Dermis blood vessel endothelial cell (primary cell): ENCODE measurements around the gene IL17B. TPM values are rescaled to one million over a fixed set of nuclear protein-coding genes. Genes with fewer than 3 reads are reported as not detected.

ENCODE experiments used
- DNase-seq: peaks from one replicate; pipeline ENCODE4 v3.0.0; 2010
- total RNA-seq: library from RNA; depleted of rRNA; stranded (reverse); fragments of >200 nt; gene quantifications from 2 replicates; pipeline ENCODE4 v1.2.3, GENCODE V29; 2014

Gene IL17B
- total RNA-seq, 1 donor from 2014 or later = not detected

GRCh38 chr5:149414405-149415065 is 35.4 kb upstream of the IL17B start:
- no peak for DNase-seq

DNA sequence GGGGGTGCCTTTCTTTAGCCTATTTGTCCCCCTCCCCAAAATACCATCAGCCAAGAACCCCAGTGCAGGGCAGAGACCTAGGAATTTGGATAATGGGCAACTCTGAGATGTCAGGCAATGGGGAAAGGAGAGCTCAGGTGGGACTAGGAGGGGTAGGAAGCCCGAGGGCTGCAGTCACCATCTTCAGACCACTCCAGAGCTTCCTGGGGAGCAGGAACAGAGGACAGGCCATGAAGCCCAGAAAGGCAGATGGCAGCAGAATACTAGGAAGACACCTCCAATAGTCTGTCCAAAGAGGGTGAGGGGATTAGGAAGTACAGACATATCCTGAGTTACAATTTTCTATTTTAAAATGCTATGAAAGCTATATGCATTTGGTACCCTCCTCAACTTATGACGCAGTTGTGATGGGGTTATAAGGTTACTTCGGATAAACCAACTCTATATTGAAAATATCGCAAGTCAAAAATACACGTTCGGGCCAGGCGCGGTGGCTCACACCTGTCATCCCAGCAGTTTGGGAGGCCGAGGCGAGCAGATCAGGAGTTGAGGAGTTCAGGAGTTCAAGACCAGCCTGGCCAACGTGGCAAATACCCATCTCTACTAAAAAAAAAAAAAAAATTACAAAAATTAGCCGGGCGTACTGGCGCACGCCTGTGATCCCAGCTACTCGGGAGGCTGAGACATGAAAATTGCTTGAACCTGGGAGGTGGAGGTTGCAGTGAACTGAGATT is 34.6 kb upstream of the IL17B start:
- no peak for DNase-seq

GRCh38 chr5:149412783-149413476 is 33.8 kb upstream of the IL17B start:
- DNase-seq = no peak

- no peak for DNase-seq
Measured at GRCh38 chr5:149411738-149412519, 32.8 kb upstream of the IL17B start.

DNA sequence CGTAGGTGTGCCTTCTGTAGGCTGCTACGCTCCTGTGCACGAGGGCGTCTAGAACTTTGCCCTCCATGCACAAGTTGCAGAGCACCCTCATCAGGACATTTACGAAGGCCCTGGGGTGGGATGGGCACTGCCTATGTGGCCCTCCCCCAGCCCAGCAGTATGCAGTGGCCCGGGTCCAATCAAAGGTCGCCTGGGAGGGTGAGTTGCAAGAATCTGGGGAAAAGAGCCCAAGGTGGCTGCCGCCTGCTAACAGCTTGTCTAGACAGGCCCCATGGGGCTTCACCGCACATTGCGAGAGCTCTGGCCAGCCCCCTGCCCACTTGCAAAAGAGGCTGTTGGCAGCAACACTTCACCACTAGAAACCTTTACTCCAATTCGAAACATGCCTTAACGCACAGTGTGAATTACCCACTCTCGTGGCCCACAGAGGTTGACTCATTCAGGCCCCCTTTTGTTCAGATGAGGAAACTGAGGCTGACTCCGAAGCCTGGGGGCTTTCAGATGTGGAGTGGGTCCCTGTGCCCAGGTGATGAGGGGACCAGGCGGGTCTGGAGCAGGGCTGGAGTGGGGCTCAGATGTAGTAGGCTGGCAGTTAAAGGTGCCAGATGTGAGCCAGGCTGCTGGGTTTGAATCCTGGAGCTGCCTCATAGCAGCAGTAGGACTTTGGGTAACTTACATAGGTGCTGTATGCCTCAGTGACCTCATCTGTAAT is 31.8 kb upstream of the IL17B start:
- no peak for DNase-seq

DNA sequence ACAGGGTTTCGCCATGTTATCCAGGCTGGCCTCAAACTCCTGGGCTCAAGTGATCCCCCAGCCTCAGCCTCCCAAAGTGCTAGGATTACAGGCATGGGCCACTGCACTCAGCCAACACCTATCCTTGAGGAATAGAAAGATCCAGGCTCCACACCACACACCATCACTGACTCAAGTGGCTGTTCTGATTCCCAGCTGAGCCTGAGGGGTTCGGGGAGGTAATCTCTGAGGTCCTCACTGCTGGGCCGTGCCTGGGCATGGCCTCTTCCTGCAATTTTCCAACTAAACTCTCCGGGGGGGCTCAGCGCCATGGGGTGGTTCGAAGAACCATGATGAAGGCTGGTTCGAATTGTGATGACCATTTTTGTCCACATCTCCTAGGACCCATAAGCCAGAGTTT is 31.0 kb upstream of the IL17B start:
- DNase-seq = no peak

DNA sequence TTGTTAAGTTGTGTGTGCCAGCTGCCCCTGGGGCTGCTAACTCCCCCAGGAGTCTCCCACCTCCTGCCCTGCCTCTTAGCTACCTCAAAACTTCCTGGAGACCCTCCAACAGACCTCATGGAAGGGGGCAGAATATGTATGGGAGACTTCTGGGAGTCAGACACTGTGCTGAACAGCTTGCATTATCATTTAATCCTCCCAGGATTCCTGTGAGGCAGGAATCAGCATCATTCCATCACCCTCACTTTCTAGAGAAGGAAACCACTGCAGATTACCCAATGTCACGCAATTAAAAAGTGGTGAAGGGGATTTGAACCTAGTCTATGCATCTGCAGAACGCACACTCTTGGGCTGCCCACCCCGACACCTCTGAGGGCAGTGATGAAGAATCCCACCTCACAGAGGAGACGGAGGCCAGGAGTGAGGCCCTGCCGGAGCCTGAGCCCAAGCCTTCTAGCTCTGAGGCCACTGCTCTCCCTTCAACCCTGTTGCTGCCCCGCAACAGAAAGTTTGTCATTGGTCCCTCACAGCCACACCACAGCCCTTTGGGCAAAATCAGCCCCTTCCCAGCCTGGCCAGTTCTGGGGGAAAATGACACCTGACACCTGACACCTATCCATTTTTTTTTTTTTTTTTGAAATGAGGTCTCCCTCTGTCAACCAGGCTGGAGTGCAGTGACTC is 30.3 kb upstream of the IL17B start:
- DNase-seq = no peak

DNA sequence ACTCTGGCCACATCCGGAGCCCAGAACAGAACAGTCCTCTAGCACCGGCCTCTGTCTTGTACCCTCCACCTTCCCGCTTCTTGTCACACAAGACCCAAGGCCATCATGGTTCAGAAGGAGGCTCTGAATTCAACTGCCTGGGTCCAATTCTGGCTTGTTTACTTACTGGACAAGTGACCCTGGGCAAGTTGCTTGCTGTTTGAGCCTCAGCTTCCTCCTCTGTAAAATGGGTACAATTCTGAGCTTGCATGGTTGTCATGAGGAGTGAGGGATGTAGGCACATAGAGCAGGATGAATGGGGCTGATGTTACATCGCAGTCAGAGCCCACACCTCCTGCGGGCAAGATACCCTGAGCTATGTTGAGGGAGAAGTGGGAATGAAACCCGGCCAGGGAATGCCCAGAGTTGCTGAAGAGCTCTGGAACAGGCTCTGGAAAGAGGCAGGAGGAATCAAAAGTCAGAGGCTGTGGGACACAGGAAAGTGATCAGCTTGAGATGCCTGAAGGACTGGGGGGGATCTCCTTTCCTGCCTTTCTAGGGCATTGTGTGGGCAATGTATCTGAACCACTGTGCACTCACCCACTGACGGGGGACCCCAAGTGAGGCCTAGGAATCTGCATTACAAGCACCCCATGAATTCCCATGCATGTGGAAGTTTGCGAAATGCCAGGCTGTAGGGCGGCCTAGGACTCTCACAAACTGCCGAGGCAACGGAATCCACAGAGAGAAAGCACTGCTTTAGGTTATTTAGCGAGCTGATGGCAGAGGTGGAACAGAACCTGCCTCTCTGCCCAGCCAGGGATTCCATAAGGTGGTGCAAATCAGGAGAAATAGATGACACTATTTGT is 29.4 kb upstream of the IL17B start:
- no peak for DNase-seq

DNA sequence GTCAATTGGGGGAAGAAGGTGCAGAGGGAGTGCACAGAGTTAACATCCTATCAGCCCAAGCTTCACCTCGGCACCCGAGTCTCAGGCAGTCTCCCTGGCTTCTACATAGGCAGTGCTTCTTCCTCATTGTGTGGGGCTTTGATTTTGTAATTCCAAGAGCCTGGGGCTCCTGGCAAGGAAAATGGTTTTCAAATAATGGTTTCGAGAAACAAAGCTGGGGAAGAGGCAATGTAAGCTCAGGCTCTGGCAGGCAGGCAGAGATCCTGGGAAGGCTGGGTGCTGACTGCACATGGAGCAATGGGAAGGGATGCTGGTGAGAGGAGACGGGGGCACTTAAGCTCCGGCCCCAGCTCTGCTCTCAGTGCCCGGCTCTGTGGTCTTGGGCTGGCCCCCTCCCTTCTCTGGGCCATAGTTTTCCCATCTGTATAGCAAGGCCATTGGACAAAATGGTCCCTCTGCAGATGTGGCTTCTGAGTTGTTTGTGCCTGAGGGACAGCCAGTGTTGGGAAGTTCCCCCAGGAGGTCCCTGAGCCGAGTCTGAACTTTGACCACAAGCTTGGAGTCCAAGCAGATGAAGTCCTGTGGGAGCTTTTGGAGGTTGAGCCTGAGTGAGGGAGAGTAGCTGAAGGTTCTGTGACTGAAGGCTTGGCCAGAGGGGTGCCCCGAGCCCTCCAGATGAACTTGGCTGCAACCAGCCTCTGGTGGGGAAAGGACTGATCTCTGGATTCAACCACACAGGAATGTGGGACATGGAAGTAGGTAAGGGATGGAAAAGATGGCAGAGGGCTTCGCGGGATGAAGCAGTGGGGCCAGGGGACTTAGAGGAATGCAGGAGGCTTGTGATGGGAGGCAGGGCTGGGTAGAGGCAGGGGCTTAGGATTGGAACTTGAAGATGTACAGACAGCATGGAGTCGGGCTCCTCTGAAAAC is 28.5 kb upstream of the IL17B start:
- DNase-seq = no peak

- DNase-seq = no peak
Measured at GRCh38 chr5:149406979-149407306, 27.9 kb upstream of the IL17B start.

DNA sequence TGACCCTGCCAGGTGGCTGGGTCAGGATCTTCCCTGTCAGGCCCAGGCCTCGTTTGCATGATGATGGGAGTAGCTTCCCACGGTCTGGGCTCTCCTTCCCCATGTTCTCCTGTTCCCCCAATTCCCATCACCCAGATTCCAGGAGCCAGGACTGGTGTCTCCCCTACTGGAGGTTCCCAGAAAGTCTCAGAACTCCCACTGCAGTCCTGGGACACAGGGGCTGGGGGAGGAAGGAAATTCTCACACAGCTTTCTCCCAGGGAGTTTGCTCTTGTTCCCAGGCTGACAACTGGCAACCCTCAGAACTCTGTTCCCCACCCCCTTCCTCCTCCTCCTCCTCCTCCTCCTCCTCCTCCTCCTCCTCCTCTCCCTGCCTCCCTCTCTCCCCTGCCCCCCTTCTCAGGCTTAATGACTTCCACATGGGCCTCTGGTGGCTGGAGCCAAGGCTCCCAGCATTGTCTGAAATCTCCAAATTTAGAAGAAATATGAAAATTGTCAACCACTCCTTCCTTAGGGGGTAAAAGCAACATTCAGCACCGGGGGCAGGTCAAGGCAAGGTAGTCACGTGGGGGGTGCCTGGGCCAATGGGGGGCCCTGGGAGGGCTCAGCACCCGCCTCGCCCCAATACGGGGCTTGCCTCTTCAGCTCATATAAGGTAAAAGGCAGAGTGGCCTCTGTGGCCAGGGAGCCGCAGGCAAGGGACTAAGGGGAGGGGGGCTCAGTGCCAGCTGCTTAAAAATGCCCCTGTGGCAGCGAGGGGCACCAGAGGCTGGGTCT is 27.3 kb upstream of the IL17B start:
- DNase-seq = no peak

- no peak for DNase-seq
Measured at GRCh38 chr5:149405550-149406202, 26.6 kb upstream of the IL17B start.

DNA sequence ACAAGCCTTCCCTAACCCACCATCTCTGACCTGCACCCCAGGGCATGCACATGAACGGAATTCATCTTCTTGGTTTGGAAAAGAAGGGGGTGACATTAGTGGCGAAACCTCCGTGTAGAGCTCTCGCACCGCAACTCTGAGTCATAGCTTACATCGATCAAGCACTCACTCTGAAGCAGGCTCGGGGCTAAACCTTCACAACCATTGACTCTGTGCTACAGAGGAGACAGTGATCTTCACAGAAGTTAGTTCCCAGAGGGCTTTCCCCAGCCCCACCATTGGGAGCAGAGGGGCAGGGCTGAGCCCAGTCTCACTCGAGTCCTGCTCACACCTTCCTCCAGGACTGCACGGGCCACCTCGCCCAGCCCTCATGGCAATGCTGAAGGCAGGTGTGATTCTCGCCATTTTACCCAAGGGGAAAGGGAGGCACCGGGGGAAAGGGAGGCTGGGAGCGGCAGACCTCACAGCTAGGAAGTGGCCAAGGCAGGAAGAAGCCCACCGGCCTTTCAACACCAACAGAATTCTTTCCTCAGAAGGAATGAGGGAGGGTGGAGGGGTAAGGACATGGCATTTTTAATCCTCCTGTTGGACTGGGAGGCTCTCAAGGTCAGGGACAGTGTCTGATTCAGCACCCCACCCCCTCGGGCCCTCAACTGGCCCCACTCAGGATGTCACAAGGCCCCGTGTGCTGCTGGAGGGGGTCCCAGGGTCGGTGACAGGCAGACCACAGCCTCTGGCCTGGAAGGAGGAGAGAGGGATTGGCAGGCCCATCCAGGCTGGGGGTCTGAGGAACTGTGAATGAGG is 25.9 kb upstream of the IL17B start:
- no peak for DNase-seq

DNA sequence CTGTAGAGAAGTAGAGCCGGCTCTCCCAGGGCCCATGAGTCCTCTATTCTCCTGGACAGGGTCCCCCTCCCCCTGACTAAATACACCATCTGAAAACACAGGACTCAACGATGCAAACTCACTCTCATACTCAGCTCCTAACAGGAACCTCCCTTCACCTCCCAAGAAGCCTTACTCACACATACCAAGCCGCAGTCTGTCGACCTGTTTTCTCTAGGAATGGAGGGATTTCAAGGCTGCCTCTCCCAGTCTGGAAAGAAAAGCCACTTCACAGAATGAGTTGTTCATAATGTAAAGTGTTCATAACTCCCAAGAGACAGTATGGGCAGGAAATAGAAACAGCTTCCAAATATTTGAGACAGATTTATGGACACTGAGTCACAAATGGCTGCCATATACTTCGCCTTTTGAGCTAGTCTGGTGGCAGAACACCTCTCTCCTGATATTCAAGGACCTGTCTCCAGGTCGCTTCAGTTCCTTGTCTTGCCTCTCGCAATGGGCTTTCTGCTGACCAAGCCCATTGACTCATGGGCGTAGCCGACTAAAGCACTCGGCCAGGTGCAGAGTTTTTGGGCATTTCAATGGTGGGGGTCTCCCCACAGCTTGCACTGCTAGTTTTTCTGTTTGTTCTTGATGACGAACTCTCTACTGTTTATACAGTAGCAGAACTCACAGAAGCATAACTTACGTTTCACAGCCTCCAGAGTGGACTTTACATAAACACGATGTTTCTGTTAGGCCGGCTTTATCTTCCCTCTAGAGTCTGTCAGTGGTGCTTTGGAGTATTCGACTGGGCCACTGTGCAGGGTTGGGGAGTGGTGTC is 25.0 kb upstream of the IL17B start:
- DNase-seq = peak; percentile 14

DNA sequence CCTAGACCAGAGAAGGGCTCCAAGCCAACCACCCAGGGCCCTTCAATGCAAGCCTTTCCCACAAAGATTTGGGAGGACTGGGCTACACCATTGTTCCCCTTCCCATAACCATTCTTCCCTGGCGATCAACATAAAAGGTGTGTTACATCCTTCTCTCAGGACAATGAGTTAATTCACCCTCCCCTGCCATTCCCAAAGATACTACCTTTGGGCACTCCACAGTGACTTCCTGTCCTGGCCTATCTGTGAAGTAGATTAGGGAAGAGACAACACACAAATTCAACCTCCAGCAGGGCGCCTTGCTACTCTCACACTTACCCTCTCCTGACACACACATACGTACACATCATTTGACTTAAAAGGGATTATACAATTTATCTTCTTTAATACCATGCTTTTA is 23.2 kb upstream of the IL17B start:
- no peak for DNase-seq

DNA sequence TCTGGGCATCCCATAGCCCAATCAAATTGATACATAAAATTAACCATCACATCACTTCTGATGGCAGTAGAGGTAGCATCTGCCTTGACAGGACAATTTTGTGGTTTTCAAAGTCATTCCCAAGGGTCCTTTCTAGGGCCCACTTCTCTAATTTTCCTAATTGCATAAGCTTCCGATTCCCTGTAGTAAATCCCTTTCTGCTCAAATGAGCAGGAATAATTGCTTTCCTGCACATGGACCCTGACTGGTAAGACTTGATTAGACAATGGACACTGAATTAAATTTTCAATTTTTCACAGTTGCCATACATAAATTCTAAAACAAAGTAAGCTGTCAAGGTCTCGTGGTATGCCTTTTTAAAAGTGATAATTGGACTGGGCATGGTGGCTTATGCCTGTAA is 22.0 kb upstream of the IL17B start:
- DNase-seq = no peak

DNA sequence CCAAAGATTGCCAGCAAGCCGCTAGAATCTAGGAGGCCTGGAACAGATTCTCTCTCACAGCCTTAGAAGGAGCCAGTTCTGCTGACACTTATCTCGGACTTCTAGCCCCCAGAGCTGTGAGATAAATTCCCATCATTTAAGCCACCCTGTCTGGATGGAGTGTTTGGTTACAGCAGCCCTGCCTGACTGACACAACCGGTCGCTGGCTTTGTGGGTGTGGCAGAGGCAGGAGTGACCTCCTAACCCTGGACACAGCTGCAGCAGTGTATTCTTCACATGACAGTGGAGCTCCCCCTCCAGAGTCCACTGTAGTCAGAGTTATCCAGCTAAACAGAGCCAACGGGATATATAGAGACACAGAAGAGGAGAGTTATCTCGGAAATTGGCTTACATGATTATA is 21.2 kb upstream of the IL17B start:
- DNase-seq = no peak
